Epithelial cell of esophagus (primary cell): ENCODE data around the gene B9D1.

Experiments used
- DNase-seq: peaks from one replicate; pipeline ENCODE4 v3.0.0; 2010; ENCODE audit warnings: low read depth
- H3K4me3 ChIP-seq: 2 replicates; pipeline ENCODE4 v1.5.1; 2011; ENCODE audit warnings: mild to moderate bottlenecking, low read length, control low read depth
- TF ChIP-seq, protein P1 (sequence below): IDR thresholded peaks from 2 replicates; pipeline ENCODE4 v1.5.1; 2011; ENCODE audit warnings: low read depth, mild to moderate bottlenecking, low read length, control low read depth, inconsistent platforms; ENCODE audit not compliant: insufficient read depth; ENCODE audit errors: missing control alignments

B9D1 gene

GRCh38 chr17:19369846-19370492 is 7.4 kb upstream of the B9D1 start:
- no peak overlapping the region for H3K4me3 ChIP-seq
- peak; percentile 61 for DNase-seq
- TF ChIP-seq, protein P1, sequence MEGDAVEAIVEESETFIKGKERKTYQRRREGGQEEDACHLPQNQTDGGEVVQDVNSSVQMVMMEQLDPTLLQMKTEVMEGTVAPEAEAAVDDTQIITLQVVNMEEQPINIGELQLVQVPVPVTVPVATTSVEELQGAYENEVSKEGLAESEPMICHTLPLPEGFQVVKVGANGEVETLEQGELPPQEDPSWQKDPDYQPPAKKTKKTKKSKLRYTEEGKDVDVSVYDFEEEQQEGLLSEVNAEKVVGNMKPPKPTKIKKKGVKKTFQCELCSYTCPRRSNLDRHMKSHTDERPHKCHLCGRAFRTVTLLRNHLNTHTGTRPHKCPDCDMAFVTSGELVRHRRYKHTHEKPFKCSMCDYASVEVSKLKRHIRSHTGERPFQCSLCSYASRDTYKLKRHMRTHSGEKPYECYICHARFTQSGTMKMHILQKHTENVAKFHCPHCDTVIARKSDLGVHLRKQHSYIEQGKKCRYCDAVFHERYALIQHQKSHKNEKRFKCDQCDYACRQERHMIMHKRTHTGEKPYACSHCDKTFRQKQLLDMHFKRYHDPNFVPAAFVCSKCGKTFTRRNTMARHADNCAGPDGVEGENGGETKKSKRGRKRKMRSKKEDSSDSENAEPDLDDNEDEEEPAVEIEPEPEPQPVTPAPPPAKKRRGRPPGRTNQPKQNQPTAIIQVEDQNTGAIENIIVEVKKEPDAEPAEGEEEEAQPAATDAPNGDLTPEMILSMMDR = no peak

DNA sequence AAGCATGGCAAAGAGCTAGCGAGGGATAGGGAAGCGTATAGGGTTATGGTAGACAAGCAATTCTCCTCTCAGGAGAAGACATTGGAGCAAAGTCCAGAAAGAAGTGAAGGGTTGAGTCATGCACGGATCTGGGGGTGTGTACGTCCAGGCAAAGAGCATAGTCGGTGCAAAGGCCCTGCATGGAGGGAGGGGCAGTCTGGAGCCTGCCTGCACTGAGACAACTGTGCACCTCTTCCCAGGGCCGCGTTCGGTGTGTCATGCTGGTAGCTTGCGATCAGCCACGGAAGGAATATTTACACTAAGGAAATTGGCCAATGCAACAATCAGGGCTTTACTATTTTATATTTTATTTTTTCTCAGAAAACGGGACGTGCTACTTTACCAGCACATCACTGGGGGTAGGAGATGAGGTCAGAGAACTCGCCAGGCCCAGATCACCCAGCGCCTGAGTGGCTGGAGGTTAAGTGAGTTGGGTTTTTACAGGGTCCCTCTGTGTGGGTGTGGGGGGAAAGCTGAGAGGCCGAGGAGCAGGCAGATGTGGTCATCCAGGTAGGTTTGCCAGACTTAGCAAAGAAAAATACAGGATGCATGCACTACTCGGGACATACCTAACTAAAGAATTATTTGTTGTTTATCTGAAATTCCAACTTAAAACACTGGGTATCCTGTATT is 6.7 kb upstream of the B9D1 start:
- no peak overlapping the region for H3K4me3 ChIP-seq
- TF ChIP-seq, protein P1 = no peak
- no peak for DNase-seq

GRCh38 chr17:19368229-19368628 is 5.7 kb upstream of the B9D1 start:
- TF ChIP-seq, protein P1 = no peak
- H3K4me3 ChIP-seq = no peak overlapping the region

DNA sequence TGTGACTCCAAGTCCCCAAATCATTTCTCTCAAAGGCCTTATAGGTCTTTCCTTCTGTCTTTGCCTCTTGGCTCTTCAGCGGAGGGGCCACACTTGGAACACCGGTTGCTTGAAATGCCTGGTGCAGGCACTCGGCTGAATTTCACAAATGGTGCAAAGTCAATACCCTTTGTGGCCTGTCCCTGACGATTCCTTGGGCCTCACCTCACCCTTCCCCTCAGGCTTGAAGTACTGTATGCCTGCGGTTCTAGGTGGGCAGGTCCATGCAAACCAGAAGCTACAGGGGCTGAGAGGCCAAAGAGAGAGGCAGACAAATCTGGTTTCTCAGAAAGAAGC is 4.1 kb upstream of the B9D1 start:
- H3K4me3 ChIP-seq = no peak overlapping the region
- no peak for DNase-seq
- TF ChIP-seq, protein P1 = no peak

More at GRCh38 chr17:19368229-19368628, 5.7 kb upstream of the B9D1 start:
- no peak for DNase-seq

- no peak overlapping the region for H3K4me3 ChIP-seq
- no peak for DNase-seq
- TF ChIP-seq, protein P1 = no peak
Observed at GRCh38 chr17:19365833-19366636, 3.5 kb upstream of the B9D1 start.

GRCh38 chr17:19365499-19365817 is 2.9 kb upstream of the B9D1 start:
- TF ChIP-seq, protein P1 = no peak
- H3K4me3 ChIP-seq = no peak overlapping the region
- no peak for DNase-seq
